Muscle of leg (tissue), 11 donors: ENCODE data around the gene CAMK2N2. TPM values are rescaled to one million over a fixed set of nuclear protein-coding genes. Genes with fewer than 3 reads are reported as not detected.

Experiments used
- DNase-seq: peaks from one replicate; pipeline ENCODE4 v3.0.0; 2013
- H3K27ac ChIP-seq: one replicate; pipeline ENCODE4 v1.5.1; 2013; ENCODE audit warnings: mild to moderate bottlenecking, low read length, control low read depth
- H3K27me3 ChIP-seq: one replicate; pipeline ENCODE4 v1.6.1; 2013; ENCODE audit warnings: low read length; ENCODE audit not compliant: control insufficient read depth, insufficient read depth
- H3K36me3 ChIP-seq: one replicate; pipeline ENCODE4 v1.6.1; 2013; ENCODE audit warnings: low read length; ENCODE audit not compliant: control insufficient read depth, insufficient read depth
- H3K4me1 ChIP-seq: one replicate; pipeline ENCODE4 v1.6.1; 2013; ENCODE audit warnings: low read length; ENCODE audit not compliant: control insufficient read depth, insufficient read depth
- H3K4me3 ChIP-seq: one replicate; pipeline ENCODE4 v1.5.1; 2013; ENCODE audit warnings: low read length, control low read depth
- H3K9me3 ChIP-seq: replicated peaks from 2 replicates; pipeline ENCODE4 v1.6.1; 2013; ENCODE audit warnings: low read depth, low read length; ENCODE audit not compliant: control insufficient read depth
- WGBS: methylation state at CpG from one replicate; pipeline ENCODE4 v1.1.5; 2013; ENCODE audit warnings: missing lambda C conversion rate; ENCODE audit not compliant: insufficient coverage; 5-methylcytosine and 5-hydroxymethylcytosine counted together
- polyA plus RNA-seq, 8 donors: library from polyadenylated mRNA; unstranded; fragments of 120-200 nt; gene quantifications; one replicate each; pipeline versions ENCODE4 v1.2.1 to v1.2.3, GENCODE V29; 2013; ENCODE audit warnings: inconsistent platforms in 1 of 8, low replicate concordance in 1 of 8; ENCODE audit not compliant: insufficient read length in 8 of 8, insufficient read depth in 1 of 8
- total RNA-seq: library from RNA; stranded (reverse); fragments of 120-200 nt; gene quantifications from one replicate; pipeline ENCODE4 v1.2.4, GENCODE V29; 2013

The CAMK2N2 gene
- total and polyA plus RNA-seq, 9 donors, result 0.04 to 0.16 (median 0.10) TPM; not detected in 6

DNA sequence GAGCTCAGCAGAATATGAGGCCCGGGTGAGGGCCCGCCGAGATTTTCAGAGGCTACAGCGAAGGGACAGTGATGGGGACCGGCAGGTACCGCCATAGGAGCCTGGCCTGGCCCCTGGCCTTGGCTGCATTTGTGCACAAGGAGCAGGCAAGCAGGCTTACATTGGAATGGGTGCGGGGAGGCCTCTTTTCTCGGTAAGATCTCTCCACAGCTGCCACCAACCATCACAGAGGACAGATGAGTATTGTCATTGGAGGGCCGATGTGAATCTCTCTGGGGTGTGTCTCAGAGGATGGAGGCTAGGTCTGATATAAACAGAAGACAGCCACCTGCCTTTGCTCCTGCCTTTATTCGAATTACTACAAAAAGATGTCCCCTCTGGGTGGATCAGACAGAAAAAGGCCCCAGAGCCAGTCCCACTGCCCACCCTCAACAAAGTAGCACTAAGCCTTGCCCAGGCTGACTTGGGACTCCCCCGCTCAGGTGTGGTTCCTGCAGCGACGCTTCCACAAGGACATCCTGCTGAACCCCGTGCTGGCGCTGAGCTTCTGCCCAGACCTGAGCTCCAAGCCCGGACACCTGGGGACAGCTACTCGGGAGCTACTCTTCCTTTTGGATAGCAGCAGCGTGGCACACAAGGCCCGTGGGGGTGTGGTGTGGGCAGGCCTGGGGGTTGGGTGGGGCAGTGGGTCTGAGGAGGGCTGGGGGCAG lies 26.5 kb downstream of the CAMK2N2 start:
- Histone ChIP-seq H3K27ac (no peak overlapping the region), H3K4me1 (peaks cover 8% of the 10 kb centered on the region), H3K36me3 (no peaks in the 10 kb centered on the region), H3K27me3 (peaks cover 44% of the 10 kb centered on the region), H3K9me3 (no peaks in the 10 kb centered on the region), H3K4me3 (no peak overlapping the region)
- DNase-seq, result no peak
- 86% methylated on average over 12 of the region's 19 CpGs for WGBS

DNA sequence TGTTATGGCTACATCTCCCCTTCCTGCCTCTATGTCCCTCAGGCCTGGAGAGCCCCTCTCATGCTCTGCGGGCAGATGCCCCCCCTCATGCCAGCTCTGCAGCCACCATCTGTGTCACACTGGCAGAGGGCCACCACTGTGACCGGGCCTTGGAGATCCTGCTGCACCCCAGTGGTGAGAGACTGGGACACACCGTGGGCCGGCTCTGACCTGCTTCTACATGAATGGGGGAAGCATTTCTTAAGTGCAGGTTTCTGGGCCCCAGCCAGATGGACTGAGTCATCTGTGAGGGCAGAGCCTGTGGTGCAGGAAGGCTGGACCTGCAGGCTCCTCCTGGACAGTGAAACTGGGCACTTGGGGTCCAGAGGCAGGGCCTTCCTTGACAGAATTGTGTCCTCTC lies 27.1 kb downstream of the CAMK2N2 start:
- no peak for DNase-seq

DNA sequence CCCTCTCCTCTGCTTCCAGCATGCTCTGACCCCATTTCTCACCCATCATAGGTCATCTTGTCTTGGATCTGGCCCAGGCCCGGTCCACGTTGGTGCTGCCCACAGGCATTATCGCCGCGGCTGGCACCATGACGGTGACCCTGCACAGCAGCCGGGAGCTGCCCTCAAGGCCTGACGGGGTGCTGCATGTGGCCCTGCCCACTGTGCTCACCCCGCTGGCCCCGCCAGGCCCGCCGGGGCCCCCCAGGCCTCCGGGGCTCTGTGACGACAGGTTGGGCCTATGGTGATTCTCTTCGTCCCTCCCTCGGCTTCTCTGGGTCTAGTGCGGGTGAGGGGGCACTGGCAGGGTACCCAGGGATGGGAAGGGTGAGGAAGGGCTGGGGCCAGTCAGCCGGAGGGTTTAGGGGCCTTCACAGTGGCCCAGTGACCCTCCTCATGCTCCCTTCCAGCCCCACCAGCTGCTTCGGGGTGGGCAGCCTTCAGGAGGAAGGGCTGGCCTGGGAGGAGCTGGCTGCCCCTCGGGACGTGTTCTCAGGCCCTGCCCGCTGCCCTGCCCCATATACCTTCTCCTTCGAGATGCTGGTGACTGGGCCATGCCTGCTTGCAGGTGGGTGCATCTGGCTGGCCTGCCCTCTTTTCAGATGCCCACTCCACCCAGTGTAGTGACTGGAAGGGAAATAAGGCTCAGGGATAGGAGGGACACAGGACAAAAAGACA lies 28.1 kb downstream of the CAMK2N2 start:
- WGBS, result 88% methylated on average over 8 of the region's 23 CpGs
- Histone ChIP-seq H3K4me3 (no peak overlapping the region), H3K36me3 (no peaks in the 10 kb centered on the region), H3K27me3 (peaks cover 58% of the 10 kb centered on the region), H3K9me3 (no peaks in the 10 kb centered on the region), H3K4me1 (peaks cover 15% of the 10 kb centered on the region), H3K27ac (no peak overlapping the region)
- DNase-seq, result no peak

More for the DNA sequence above, 27.1 kb downstream of the CAMK2N2 start:
- 18% methylated on average over 3 of the region's 4 CpGs for WGBS
- Histone ChIP-seq H3K4me3 (no peak overlapping the region), H3K27ac (no peak overlapping the region), H3K9me3 (no peaks in the 10 kb centered on the region), H3K4me1 (peaks cover 12% of the 10 kb centered on the region), H3K36me3 (no peaks in the 10 kb centered on the region), H3K27me3 (peaks cover 49% of the 10 kb centered on the region)

DNA sequence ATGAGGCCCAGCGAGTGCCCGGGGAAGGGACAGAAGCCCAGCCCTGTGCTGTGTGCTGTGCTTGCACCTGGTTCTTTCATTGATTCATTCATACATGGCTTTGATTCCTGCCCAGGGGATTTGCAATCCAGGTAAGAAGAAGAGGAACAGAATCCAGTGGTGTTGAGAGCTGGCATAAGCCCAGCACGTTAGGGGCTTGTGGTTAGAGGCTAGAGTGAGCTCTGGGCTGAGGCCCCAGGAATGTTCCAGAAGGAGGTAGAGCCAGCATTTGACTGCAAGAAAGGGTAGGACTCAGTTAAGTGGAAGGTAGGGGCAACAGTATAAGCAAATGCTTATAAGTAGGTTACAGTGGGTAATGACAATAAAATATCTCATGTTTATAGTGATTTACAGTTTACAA lies 29.7 kb downstream of the CAMK2N2 start:
- Histone ChIP-seq H3K4me3 (no peak overlapping the region), H3K4me1 (peaks cover 15% of the 10 kb centered on the region), H3K36me3 (no peaks in the 10 kb centered on the region), H3K9me3 (no peaks in the 10 kb centered on the region), H3K27ac (no peak overlapping the region), H3K27me3 (peaks cover 71% of the 10 kb centered on the region)
- 0% methylated on average over 1 of the region's 3 CpGs for WGBS
- DNase-seq, result no peak

GRCh38 chr3:184230603-184231528 lies 30.5 kb downstream of the CAMK2N2 start:
- Histone ChIP-seq H3K9me3 (no peaks in the 10 kb centered on the region), H3K27ac (no peak overlapping the region), H3K36me3 (no peaks in the 10 kb centered on the region), H3K4me3 (no peak overlapping the region), H3K4me1 (peaks cover 15% of the 10 kb centered on the region), H3K27me3 (peaks cover 73% of the 10 kb centered on the region)
- 3% methylated on average over 79 of the region's 79 CpGs for WGBS
- no peak for DNase-seq

DNA sequence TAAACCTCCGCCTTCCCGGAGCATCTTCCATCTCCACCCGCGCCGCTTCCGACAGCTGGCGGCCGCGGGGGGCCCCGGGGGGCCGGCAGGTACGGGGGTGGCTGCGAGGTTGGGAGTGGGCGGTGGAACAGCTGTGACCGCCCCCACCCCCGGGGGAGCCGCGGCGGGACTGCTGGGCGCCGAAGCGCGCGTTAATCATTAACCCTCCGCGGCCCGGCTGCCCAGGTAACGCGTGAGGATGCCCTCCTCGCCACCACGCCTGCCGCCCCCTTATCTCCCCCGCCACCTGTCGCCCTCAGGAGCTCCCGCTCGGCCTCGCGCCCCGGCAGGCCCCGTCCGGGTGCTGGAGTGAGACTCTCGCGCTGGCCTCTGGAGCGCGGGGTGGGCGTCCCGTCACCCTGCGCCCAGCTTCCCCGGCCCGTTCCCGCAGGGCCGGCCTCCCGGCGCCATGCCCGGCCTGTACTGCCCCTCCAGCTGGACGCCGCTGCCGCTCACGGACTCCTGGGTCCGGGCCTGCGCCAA lies 31.2 kb downstream of the CAMK2N2 start:
- H3K27me3 ChIP-seq, result peaks cover 73% of the 10 kb centered on the region
- H3K4me1 ChIP-seq, result peaks cover 15% of the 10 kb centered on the region
- no peak for DNase-seq
- no peaks in the 10 kb centered on the region for H3K36me3 ChIP-seq
- H3K27ac ChIP-seq, result no peak overlapping the region
- peak overlapping the region; percentile 32 for H3K4me3 ChIP-seq
- WGBS, result 0% methylated on average over 56 of the region's 61 CpGs
- no peaks in the 10 kb centered on the region for H3K9me3 ChIP-seq

DNA sequence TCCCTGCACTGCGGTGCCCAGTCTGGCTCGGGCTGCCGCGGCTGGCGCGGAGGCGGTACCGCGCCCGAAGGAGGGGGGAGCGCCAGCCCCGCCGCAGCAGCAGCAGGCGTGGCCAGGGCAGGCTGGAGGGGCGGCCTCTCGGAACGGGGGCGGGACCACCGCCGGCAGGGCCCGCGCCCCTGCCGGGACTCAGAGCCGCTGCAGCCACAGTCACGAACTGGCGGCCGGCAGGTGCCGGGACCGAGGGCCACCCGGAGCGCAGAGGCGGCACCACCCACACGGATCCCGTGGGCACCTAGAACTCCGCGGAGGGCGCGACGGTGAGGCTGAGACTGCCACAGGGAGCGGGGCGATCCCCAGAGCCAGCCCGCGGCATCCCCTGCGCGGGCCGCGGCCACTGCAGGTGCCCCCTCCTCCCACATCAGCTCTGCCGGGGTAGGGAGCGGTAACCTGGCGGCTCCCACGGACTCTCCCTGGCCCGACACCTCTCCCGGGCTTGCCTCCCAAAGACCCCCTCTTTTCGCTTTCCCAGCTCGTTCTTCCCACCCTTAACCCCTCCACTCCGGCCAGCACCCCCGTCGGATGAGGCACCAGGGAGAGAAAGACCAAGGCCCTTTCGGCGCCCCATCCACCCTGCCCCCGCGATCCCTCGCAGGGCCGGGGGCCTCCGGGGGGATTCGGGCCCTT lies 31.8 kb downstream of the CAMK2N2 start, which contains the start of gene VWA5B2:
VWA5B2 (plus strand) TSS at position 192 of the 687 bp plus-strand sequence. CDS start 944 bp downstream, outside the sequence.
- peaks cover 76% of the 10 kb centered on the region for H3K27me3 ChIP-seq
- WGBS, result under 1% methylated on average over 66 of the region's 66 CpGs
- DNase-seq, result peak; percentile 57
- no peaks in the 10 kb centered on the region for H3K9me3 ChIP-seq
- H3K27ac ChIP-seq, result no peak within 1 kb of the TSS
- peak within 1 kb of the TSS; percentile 32 for H3K4me3 ChIP-seq
- H3K36me3 ChIP-seq, result no peaks in the 10 kb centered on the region
- peaks cover 15% of the 10 kb centered on the region for H3K4me1 ChIP-seq

- WGBS, result 18% methylated on average over 4 of the region's 12 CpGs
- no peak for DNase-seq
- Histone ChIP-seq H3K27me3 (peaks cover 69% of the 10 kb centered on the region), H3K27ac (no peak overlapping the region), H3K4me3 (no peak overlapping the region), H3K9me3 (no peaks in the 10 kb centered on the region), H3K36me3 (no peaks in the 10 kb centered on the region), H3K4me1 (peaks cover 15% of the 10 kb centered on the region)
Observed at GRCh38 chr3:184228376-184229137, 32.8 kb downstream of the CAMK2N2 start.

- WGBS, result 22% methylated on average over 1 of the region's 2 CpGs
- H3K9me3 ChIP-seq, result no peaks in the 10 kb centered on the region
- no peak overlapping the region for H3K27ac ChIP-seq
- DNase-seq, result no peak
- H3K27me3 ChIP-seq, result peaks cover 59% of the 10 kb centered on the region
- H3K36me3 ChIP-seq, result no peaks in the 10 kb centered on the region
- no peak overlapping the region for H3K4me3 ChIP-seq
- peaks cover 15% of the 10 kb centered on the region for H3K4me1 ChIP-seq
Observed at GRCh38 chr3:184227481-184227935, 33.8 kb downstream of the CAMK2N2 start.
